Brain microvascular endothelial cell (primary cell): ENCODE data around the gene TRAPPC12.

ENCODE experiments used
- DNase-seq: peaks from one replicate; pipeline ENCODE4 v3.0.0-alpha.2; 2020
- H3K27ac ChIP-seq: fragments of 250-450 bp; sonication (Bioruptor Pico); 2 replicates; pipeline ENCODE4 v1.5.1; 2020; ENCODE audit warnings: mild to moderate bottlenecking, moderate library complexity
- H3K27me3 ChIP-seq: fragments of 250-450 bp; sonication (Bioruptor Pico); replicated peaks from 2 replicates; pipeline ENCODE4 v1.5.1; 2020; ENCODE audit warnings: mild to moderate bottlenecking
- H3K36me3 ChIP-seq: fragments of 250-450 bp; sonication (Bioruptor Pico); replicated peaks from 2 replicates; pipeline ENCODE4 v1.5.1; 2020; ENCODE audit warnings: mild to moderate bottlenecking
- H3K4me3 ChIP-seq: 2 replicates; pipeline ENCODE4 v1.5.1; 2011; ENCODE audit warnings: low read depth, mild to moderate bottlenecking, control low read depth, low read length, moderate library complexity
- in situ Hi-C: cut with HindIII; loops from 2 replicates; pipeline ENCODE4 v1.10.0; 2017; ENCODE audit warnings: low sequenced_read_pairs, low pct_ligation_motif_present
- TF ChIP-seq, protein P1 (sequence below): IDR thresholded peaks from 2 replicates; pipeline ENCODE4 v1.5.1; 2011; ENCODE audit warnings: low read depth, mild to moderate bottlenecking, moderate library complexity, low read length, control low read depth, inconsistent platforms; ENCODE audit errors: missing control alignments

The TRAPPC12 gene

DNA sequence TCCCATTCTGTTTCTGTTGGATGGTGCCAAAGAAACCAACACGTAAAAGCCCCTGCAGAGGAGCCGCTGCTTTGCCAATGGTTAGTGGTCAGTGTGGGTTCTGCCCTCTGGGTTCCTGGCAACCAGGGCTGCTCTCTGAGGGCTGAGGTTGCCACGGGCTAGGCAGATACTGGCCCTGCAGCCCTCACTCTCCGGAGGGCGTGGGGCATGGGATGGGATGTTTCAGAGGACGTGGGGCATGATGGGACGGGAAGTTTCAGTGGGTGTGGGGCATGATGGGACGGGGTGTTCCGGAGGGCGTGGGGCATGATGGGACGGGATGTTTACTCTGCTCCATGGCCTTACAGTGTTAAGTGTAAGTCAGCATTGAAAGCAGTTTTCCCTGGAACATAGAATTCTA lies 105.7 kb downstream of the TRAPPC12 start:
- Histone ChIP-seq H3K4me3 (no peak overlapping the region), H3K36me3 (no peaks in the 10 kb centered on the region), H3K27ac (no peak overlapping the region), H3K27me3 (no peaks in the 10 kb centered on the region)
- TF ChIP-seq, protein P1, sequence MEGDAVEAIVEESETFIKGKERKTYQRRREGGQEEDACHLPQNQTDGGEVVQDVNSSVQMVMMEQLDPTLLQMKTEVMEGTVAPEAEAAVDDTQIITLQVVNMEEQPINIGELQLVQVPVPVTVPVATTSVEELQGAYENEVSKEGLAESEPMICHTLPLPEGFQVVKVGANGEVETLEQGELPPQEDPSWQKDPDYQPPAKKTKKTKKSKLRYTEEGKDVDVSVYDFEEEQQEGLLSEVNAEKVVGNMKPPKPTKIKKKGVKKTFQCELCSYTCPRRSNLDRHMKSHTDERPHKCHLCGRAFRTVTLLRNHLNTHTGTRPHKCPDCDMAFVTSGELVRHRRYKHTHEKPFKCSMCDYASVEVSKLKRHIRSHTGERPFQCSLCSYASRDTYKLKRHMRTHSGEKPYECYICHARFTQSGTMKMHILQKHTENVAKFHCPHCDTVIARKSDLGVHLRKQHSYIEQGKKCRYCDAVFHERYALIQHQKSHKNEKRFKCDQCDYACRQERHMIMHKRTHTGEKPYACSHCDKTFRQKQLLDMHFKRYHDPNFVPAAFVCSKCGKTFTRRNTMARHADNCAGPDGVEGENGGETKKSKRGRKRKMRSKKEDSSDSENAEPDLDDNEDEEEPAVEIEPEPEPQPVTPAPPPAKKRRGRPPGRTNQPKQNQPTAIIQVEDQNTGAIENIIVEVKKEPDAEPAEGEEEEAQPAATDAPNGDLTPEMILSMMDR, result no peak
- in situ Hi-C loops, result no loop called here
- no peak for DNase-seq

GRCh38 chr2:3486047-3487027 lies 106.8 kb downstream of the TRAPPC12 start:
- Histone ChIP-seq H3K27ac (no peak overlapping the region), H3K27me3 (no peaks in the 10 kb centered on the region), H3K36me3 (no peaks in the 10 kb centered on the region), H3K4me3 (no peak overlapping the region)
- TF ChIP-seq, protein P1, result no peak
- DNase-seq, result no peak
- in situ Hi-C loops, result no loop called here

DNA sequence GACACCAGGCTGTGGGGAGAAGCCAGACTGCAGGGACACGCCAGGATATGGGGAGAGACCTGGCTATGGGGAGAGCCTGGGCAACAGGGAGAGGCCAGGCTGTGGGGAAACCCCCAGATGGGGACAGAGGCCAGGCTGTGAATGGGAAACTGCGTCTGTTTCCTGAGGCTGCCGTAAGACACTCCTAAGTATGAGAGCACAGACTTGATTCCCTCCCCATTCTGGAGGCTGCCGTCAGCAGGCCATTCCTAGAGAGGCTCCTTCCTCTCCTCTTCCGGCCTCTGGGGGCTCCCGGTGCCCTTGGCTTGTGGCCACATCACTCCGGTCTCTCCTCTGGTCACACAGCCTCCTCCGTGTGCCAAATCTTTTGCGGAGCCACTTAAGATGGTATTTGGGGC lies 107.5 kb downstream of the TRAPPC12 start:
- no peak for DNase-seq
- Histone ChIP-seq H3K27me3 (no peaks in the 10 kb centered on the region), H3K4me3 (no peak overlapping the region), H3K27ac (no peak overlapping the region), H3K36me3 (no peaks in the 10 kb centered on the region)
- in situ Hi-C loops, result no loop called here
- TF ChIP-seq, protein P1, result no peak

DNA sequence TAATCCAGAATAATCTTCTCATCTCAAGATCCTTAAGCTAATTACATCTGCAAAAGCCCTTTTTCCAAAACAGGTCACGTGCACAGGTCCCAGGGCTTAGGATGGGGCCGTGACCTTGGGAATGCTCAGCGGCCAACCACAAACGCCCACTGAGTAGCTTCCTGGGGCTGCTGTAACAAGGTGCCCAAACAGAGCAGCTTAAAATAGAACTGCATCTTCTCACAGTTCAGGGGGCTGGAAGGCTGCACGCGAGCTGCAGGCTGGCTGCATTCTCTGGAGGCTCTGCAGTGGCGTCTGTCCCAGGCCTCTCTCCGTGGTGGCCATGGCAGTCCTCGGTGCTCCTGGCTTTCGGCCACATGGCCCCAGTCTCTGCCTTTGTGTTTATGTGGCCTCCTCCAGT lies 107.9 kb downstream of the TRAPPC12 start:
- in situ Hi-C loops, result no loop called here
- no peaks in the 10 kb centered on the region for H3K36me3 ChIP-seq
- no peaks in the 10 kb centered on the region for H3K27me3 ChIP-seq
- TF ChIP-seq, protein P1, result no peak
- H3K27ac ChIP-seq, result no peak overlapping the region
- no peak for DNase-seq
- no peak overlapping the region for H3K4me3 ChIP-seq

DNA sequence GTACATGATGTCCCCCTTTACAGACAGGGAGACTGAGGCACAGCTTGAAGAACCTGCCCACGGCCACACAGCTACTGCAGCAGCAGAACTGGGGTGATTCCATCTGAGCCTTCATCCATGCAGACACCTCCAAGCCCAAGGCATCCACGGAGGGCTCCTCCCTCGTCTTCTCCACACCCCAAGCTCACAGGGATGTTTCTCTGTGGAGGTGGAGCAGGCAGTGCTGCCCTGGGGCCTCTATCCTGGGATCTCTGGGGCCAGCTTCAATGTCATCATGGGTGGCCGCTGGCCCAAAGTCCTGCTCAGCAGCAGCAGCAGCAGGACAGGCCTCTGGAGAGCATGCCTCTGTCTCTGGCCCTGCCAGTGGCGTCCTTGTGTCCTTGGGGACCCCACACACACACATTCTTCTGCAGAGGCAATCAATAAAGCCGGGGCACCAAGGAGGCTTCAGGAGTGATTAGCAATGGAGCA lies 108.6 kb downstream of the TRAPPC12 start:
- Histone ChIP-seq H3K4me3 (no peak overlapping the region), H3K36me3 (no peaks in the 10 kb centered on the region), H3K27ac (no peak overlapping the region), H3K27me3 (no peaks in the 10 kb centered on the region)
- in situ Hi-C loops, result no loop called here
- no peak for DNase-seq
- TF ChIP-seq, protein P1, result no peak
